GM18907 (cell line): Measurements from ENCODE around the gene CHRNB4.

Experiments
- ATAC-seq: cut with Tn5 transposase; IDR thresholded peaks from one replicate; pipeline ENCODE4 v1.9.1; 2021; ENCODE audit warnings: mild to moderate bottlenecking, moderate library complexity; ENCODE audit not compliant: unreplicated experiment

CHRNB4 gene

GRCh38 chr15:78671626-78672211 lies 30.7 kb upstream of the CHRNB4 start:
- no peak for ATAC-seq

GRCh38 chr15:78668987-78669386 lies 28.0 kb upstream of the CHRNB4 start:
- ATAC-seq = no peak

- ATAC-seq = no peak
Observed at GRCh38 chr15:78667578-78668236, 26.7 kb upstream of the CHRNB4 start.

GRCh38 chr15:78666010-78666409 lies 25.0 kb upstream of the CHRNB4 start:
- ATAC-seq = no peak

GRCh38 chr15:78663703-78664102 lies 22.7 kb upstream of the CHRNB4 start:
- ATAC-seq = no peak

GRCh38 chr15:78662028-78662427 lies 21.0 kb upstream of the CHRNB4 start:
- ATAC-seq = no peak

- ATAC-seq = no peak
Observed at GRCh38 chr15:78661001-78661400, 20.0 kb upstream of the CHRNB4 start.

GRCh38 chr15:78660584-78660983 lies 19.6 kb upstream of the CHRNB4 start:
- ATAC-seq = no peak

- no peak for ATAC-seq
Observed at GRCh38 chr15:78658823-78659222, 17.8 kb upstream of the CHRNB4 start.

- no peak for ATAC-seq
Observed at GRCh38 chr15:78654272-78654671, 13.3 kb upstream of the CHRNB4 start.

GRCh38 chr15:78651930-78652615 lies 11.1 kb upstream of the CHRNB4 start:
- no peak for ATAC-seq

- no peak for ATAC-seq
Observed at GRCh38 chr15:78651007-78651406, 10.0 kb upstream of the CHRNB4 start.

GRCh38 chr15:78650022-78650421 lies 9.0 kb upstream of the CHRNB4 start:
- no peak for ATAC-seq

GRCh38 chr15:78645009-78645408 lies 4.0 kb upstream of the CHRNB4 start:
- ATAC-seq = no peak

GRCh38 chr15:78642331-78642730 lies 1.3 kb upstream of the CHRNB4 start:
- no peak for ATAC-seq

GRCh38 chr15:78641749-78642275 lies 802 bp upstream of the CHRNB4 start:
- no peak for ATAC-seq

GRCh38 chr15:78640527-78641101 lies 396 bp downstream of the CHRNB4 start:
- ATAC-seq = no peak

- no peak for ATAC-seq
Observed at GRCh38 chr15:78638658-78639314, 2.2 kb downstream of the CHRNB4 start.

GRCh38 chr15:78637776-78638435 lies 3.1 kb downstream of the CHRNB4 start:
- ATAC-seq = no peak

- ATAC-seq = no peak
Observed at GRCh38 chr15:78636378-78636859, 4.6 kb downstream of the CHRNB4 start.
